A673 (cell line): ENCODE results near the gene TAL1.

ENCODE experiments used
- CTCF ChIP-seq: fragments of 300-800, 200-600 bp; sonication (generic); conservative IDR thresholded peaks from 2 replicates; pipeline ENCODE4 v1.5.1; 2017; ENCODE audit warnings: low read depth, mild to moderate bottlenecking, antibody characterized with exemption, low read length, moderate library complexity, mixed read lengths
- EZH2 ChIP-seq: fragments of 200-600 bp; sonication (generic); IDR thresholded peaks from 2 replicates; pipeline ENCODE4 v1.6.1; 2017; ENCODE audit warnings: borderline replicate concordance, low read depth, mild to moderate bottlenecking, mixed read lengths, antibody characterized with exemption, low read length; ENCODE audit not compliant: poor library complexity, severe bottlenecking

GRCh38 chr1:47257224-47257623 lies 25.2 kb upstream of the TAL1 start:
- TF ChIP-seq CTCF (no peak), EZH2 (no peak)
